ENCODE data around the gene EPB41L4A. TPM values are rescaled to one million over a fixed set of nuclear protein-coding genes. Genes with fewer than 3 reads are reported as not detected.
"Not testable (repeated sequence)": the region's sequence is repeated elsewhere in the genome, so short reads cannot be mapped to it uniquely, and the experiment has no call there.

EPB41L4A gene
- polyA plus RNA-seq, 3 donors: 2.9 to 9.0 (median 6.1) TPM

GRCh38 chr5:112245656-112246055 lies 173.4 kb downstream of the EPB41L4A start:
- no peak overlapping the region for H3K27ac ChIP-seq (ENCODE audit: low read depth, low read length)
- 75 to 80% (median 77%) methylated on average over 5 of the region's 5 CpGs for WGBS, 3 donors

- no peak overlapping the region for H3K27ac ChIP-seq (ENCODE audit: low read depth, low read length)
- 59 to 67% (median 66%) methylated on average over 3 of the region's 3 CpGs for WGBS, 3 donors
These were observed 179.1 kb downstream of the EPB41L4A start for GRCh38 chr5:112239996-112240395.

- H3K27ac ChIP-seq (ENCODE audit: low read depth, low read length): no peak overlapping the region
These were observed 180.6 kb downstream of the EPB41L4A start for GRCh38 chr5:112238473-112238872.

GRCh38 chr5:112237456-112237855 lies 181.6 kb downstream of the EPB41L4A start:
- WGBS, 3 donors: 80 to 86% (median 85%) methylated on average over 2 of the region's 2 CpGs
- no peak overlapping the region for H3K27ac ChIP-seq (ENCODE audit: low read depth, low read length)

GRCh38 chr5:112234000-112234399 lies 185.1 kb downstream of the EPB41L4A start:
- no peak overlapping the region for H3K27ac ChIP-seq (ENCODE audit: low read depth, low read length)

GRCh38 chr5:112232667-112233066 lies 186.4 kb downstream of the EPB41L4A start:
- 63 to 78% (median 68%) methylated on average over 1 of the region's 1 CpG for WGBS, 3 donors
- H3K27ac ChIP-seq (ENCODE audit: low read depth, low read length): no peak overlapping the region

More at GRCh38 chr5:112234000-112234399, 185.1 kb downstream of the EPB41L4A start:
- 93 to 97% (median 94%) methylated on average over 1 of the region's 1 CpG for WGBS, 3 donors

GRCh38 chr5:112230606-112231005 lies 188.5 kb downstream of the EPB41L4A start:
- no peak overlapping the region for H3K27ac ChIP-seq (ENCODE audit: low read depth, low read length)

GRCh38 chr5:112228667-112229066 lies 190.4 kb downstream of the EPB41L4A start:
- no peak overlapping the region for H3K27ac ChIP-seq (ENCODE audit: low read depth, low read length)
- WGBS, 3 donors: 8 to 10% (median 9%) methylated on average over 2 of the region's 2 CpGs

More at GRCh38 chr5:112230606-112231005, 188.5 kb downstream of the EPB41L4A start:
- WGBS, 3 donors: 76 to 96% (median 89%) methylated on average over 4 of the region's 4 CpGs

GRCh38 chr5:112227911-112228631 lies 191.0 kb downstream of the EPB41L4A start:
- no peak overlapping the region for H3K27ac ChIP-seq (ENCODE audit: low read depth, low read length)
- 69 to 85% (median 85%) methylated on average over 4 of the region's 4 CpGs for WGBS, 3 donors

GRCh38 chr5:112226215-112226614 lies 192.9 kb downstream of the EPB41L4A start:
- no peak overlapping the region for H3K27ac ChIP-seq (ENCODE audit: low read depth, low read length)
- 93 to 96% (median 95%) methylated on average over 3 of the region's 3 CpGs for WGBS, 3 donors

GRCh38 chr5:112222997-112223396 lies 196.1 kb downstream of the EPB41L4A start:
- H3K27ac ChIP-seq (ENCODE audit: low read depth, low read length): not testable (repeated sequence)
- WGBS, 3 donors: 73 to 97% (median 95%) methylated on average over 7 of the region's 7 CpGs

- no peak overlapping the region for H3K27ac ChIP-seq (ENCODE audit: low read depth, low read length)
- WGBS, 3 donors: 58 to 84% (median 84%) methylated on average over 2 of the region's 2 CpGs
These were observed 197.9 kb downstream of the EPB41L4A start for GRCh38 chr5:112221128-112221527.

- WGBS, 3 donors: 61 to 64% (median 64%) methylated on average over 6 of the region's 6 CpGs
- H3K27ac ChIP-seq (ENCODE audit: low read depth, low read length): no peak overlapping the region
These were observed 200.1 kb downstream of the EPB41L4A start for GRCh38 chr5:112219000-112219399.

- 66 to 81% (median 80%) methylated on average over 5 of the region's 5 CpGs for WGBS, 3 donors
- H3K27ac ChIP-seq (ENCODE audit: low read depth, low read length): no peak overlapping the region
These were observed 201.1 kb downstream of the EPB41L4A start for GRCh38 chr5:112217843-112218579.

GRCh38 chr5:112216140-112216539 lies 202.9 kb downstream of the EPB41L4A start:
- 85 to 95% (median 86%) methylated on average over 3 of the region's 3 CpGs for WGBS, 3 donors
- H3K27ac ChIP-seq (ENCODE audit: low read depth, low read length): no peak overlapping the region

GRCh38 chr5:112210430-112211005 lies 208.6 kb downstream of the EPB41L4A start:
- H3K27ac ChIP-seq (ENCODE audit: low read depth, low read length): no peak overlapping the region
- WGBS, 3 donors: 62 to 67% (median 66%) methylated on average over 6 of the region's 6 CpGs

GRCh38 chr5:112208699-112209615 lies 210.1 kb downstream of the EPB41L4A start:
- no peak overlapping the region for H3K27ac ChIP-seq (ENCODE audit: low read depth, low read length)
- WGBS, 3 donors: 76 to 83% (median 78%) methylated on average over 4 of the region's 4 CpGs

- not testable (repeated sequence) for H3K27ac ChIP-seq (ENCODE audit: low read depth, low read length)
- 92 to 99% (median 98%) methylated on average over 3 of the region's 3 CpGs for WGBS, 3 donors
These were observed 210.9 kb downstream of the EPB41L4A start for GRCh38 chr5:112208195-112208594.

Data from adipose tissue (tissue), 3 donors.